OCI-LY1 (cell line): ENCODE results near the gene CD46.

ENCODE experiments used
- H2AFZ ChIP-seq: fragments of 200-600 bp; sonication (generic), shearing (Covaris generic); 2 replicates; pipeline ENCODE4 v1.6.0; 2014; ENCODE audit warnings: antibody characterized with exemption, mild to moderate bottlenecking, low read length
- H3F3A ChIP-seq: fragments of 200-600 bp; sonication (generic), shearing (Covaris generic); 2 replicates; pipeline ENCODE4 v1.6.0; 2014; ENCODE audit warnings: mild to moderate bottlenecking, antibody characterized with exemption, low read length, moderate library complexity; ENCODE audit not compliant: insufficient read depth
- H3K27ac ChIP-seq: fragments of 200-600 bp; sonication (generic); 2 replicates; pipeline ENCODE4 v1.5.1; 2014; ENCODE audit warnings: low read length, mixed run types, mild to moderate bottlenecking, low read depth; ENCODE audit not compliant: poor library complexity, severe bottlenecking
- H3K27me3 ChIP-seq: fragments of 200-600 bp; sonication (generic); 2 replicates; pipeline ENCODE4 v1.6.0; 2014; ENCODE audit warnings: antibody characterized with exemption, mild to moderate bottlenecking, low read length, moderate library complexity; ENCODE audit not compliant: insufficient read depth
- H3K36me3 ChIP-seq: fragments of 200-600 bp; sonication (generic); 2 replicates; pipeline ENCODE4 v1.6.1; 2014; ENCODE audit warnings: mild to moderate bottlenecking, antibody characterized with exemption, low read length, moderate library complexity, mixed read lengths; ENCODE audit not compliant: insufficient read depth
- H3K4me1 ChIP-seq: fragments of 200-600 bp; sonication (generic); 2 replicates; pipeline ENCODE4 v1.5.1; 2014; ENCODE audit warnings: mild to moderate bottlenecking, low read length, moderate library complexity; ENCODE audit not compliant: insufficient read depth, severe bottlenecking
- H3K4me2 ChIP-seq: fragments of 200-600 bp; sonication (generic), shearing (Covaris generic); 2 replicates; pipeline ENCODE4 v1.6.1; 2014; ENCODE audit warnings: low read length
- H3K4me3 ChIP-seq: fragments of 200-600 bp; sonication (generic); 2 replicates; pipeline ENCODE4 v1.5.1; 2014; ENCODE audit warnings: low read length, low read depth, mild to moderate bottlenecking, mixed read lengths; ENCODE audit not compliant: poor library complexity, severe bottlenecking
- H3K79me2 ChIP-seq: fragments of 200-600 bp; shearing (Covaris generic); 2 replicates; pipeline ENCODE4 v1.6.1; 2016; ENCODE audit warnings: mixed run types, low read length, mixed read lengths; ENCODE audit not compliant: insufficient read depth
- H3K9ac ChIP-seq: fragments of 200-600 bp; sonication (generic), shearing (Covaris generic); 2 replicates; pipeline ENCODE4 v1.6.1; 2014; ENCODE audit warnings: mild to moderate bottlenecking, low read length, mixed read lengths
- H3K9me2 ChIP-seq: fragments of 200-600 bp; sonication (generic), shearing (Covaris generic); 2 replicates; pipeline ENCODE4 v1.6.1; 2014; ENCODE audit warnings: low read depth, mild to moderate bottlenecking, low read length, mixed read lengths
- H3K9me3 ChIP-seq: fragments of 200-600 bp; shearing (Covaris generic); 2 replicates; pipeline ENCODE4 v1.6.1; 2014; ENCODE audit warnings: low read length, mixed read lengths
- H4K20me1 ChIP-seq: fragments of 200-600 bp; sonication (generic), shearing (Covaris generic); 2 replicates; pipeline ENCODE4 v1.6.0; 2016; ENCODE audit warnings: mild to moderate bottlenecking, low read length; ENCODE audit not compliant: insufficient read depth
- CTCF ChIP-seq: fragments of 200-600 bp; sonication (generic), shearing (Covaris generic); IDR thresholded peaks from 2 replicates; pipeline ENCODE4 v1.5.1; 2017; ENCODE audit warnings: mild to moderate bottlenecking, antibody characterized with exemption, low read length, moderate library complexity, mixed read lengths
- EZH2 ChIP-seq: fragments of 200-600 bp; sonication (generic), shearing (Covaris generic); IDR thresholded peaks from 2 replicates; pipeline ENCODE4 v1.8.0; 2017; ENCODE audit warnings: borderline replicate concordance, mixed run types, mild to moderate bottlenecking, antibody characterized with exemption, low read length, moderate library complexity, mixed read lengths

CD46 gene

GRCh38 chr1:207744000-207744534 is 7.8 kb upstream of the CD46 start:
- H3K9ac ChIP-seq = no peak overlapping the region
- H3K4me2 ChIP-seq = no peak overlapping the region
- H3K4me3 ChIP-seq = no peak overlapping the region
- TF ChIP-seq CTCF = no peak
- TF ChIP-seq EZH2 = no peak
- H3K27ac ChIP-seq = no peak overlapping the region
- no peak overlapping the region for H2AFZ ChIP-seq
- no peaks in the 10 kb centered on the region for H3K9me2 ChIP-seq
- no peaks in the 10 kb centered on the region for H3K27me3 ChIP-seq
- no peaks in the 10 kb centered on the region for H4K20me1 ChIP-seq
- H3K9me3 ChIP-seq = no peaks in the 10 kb centered on the region
- H3F3A ChIP-seq = no peaks in the 10 kb centered on the region
- no peaks in the 10 kb centered on the region for H3K36me3 ChIP-seq
- peaks cover 8% of the 10 kb centered on the region for H3K4me1 ChIP-seq
- H3K79me2 ChIP-seq = no peaks in the 10 kb centered on the region

- Histone ChIP-seq H2AFZ (no peak overlapping the region), H3K4me1 (peaks cover 20% of the 10 kb centered on the region), H3K79me2 (no peaks in the 10 kb centered on the region), H3F3A (no peaks in the 10 kb centered on the region), H3K4me3 (no peak overlapping the region), H3K27ac (no peak overlapping the region), H3K9me2 (no peaks in the 10 kb centered on the region), H4K20me1 (no peaks in the 10 kb centered on the region), H3K9me3 (no peaks in the 10 kb centered on the region), H3K9ac (no peak overlapping the region), H3K4me2 (no peak overlapping the region), H3K36me3 (no peaks in the 10 kb centered on the region), H3K27me3 (no peaks in the 10 kb centered on the region)
- TF ChIP-seq CTCF = no peak
Measured at GRCh38 chr1:207745285-207745684, 6.6 kb upstream of the CD46 start.

GRCh38 chr1:207745839-207746767 is 5.8 kb upstream of the CD46 start:
- Histone ChIP-seq H2AFZ (no peak overlapping the region), H3K4me2 (no peak overlapping the region), H3K27me3 (no peaks in the 10 kb centered on the region), H3K4me1 (peaks cover 28% of the 10 kb centered on the region), H3K4me3 (no peak overlapping the region), H3K79me2 (no peaks in the 10 kb centered on the region), H4K20me1 (no peaks in the 10 kb centered on the region), H3K36me3 (no peaks in the 10 kb centered on the region), H3K9ac (no peak overlapping the region), H3K9me3 (no peaks in the 10 kb centered on the region), H3F3A (no peaks in the 10 kb centered on the region), H3K27ac (no peak overlapping the region), H3K9me2 (no peaks in the 10 kb centered on the region)
- TF ChIP-seq CTCF (no peak), EZH2 (no peak)
